HG03039 (cell line): ENCODE data around the gene MBD1.
A peak's percentile ranks its signal among the peaks of the same experiment; 100 is the strongest.
"Not testable (repeated sequence)": the region's sequence is repeated elsewhere in the genome, so short reads cannot be mapped to it uniquely, and the experiment has no call there.

Experiments
- ATAC-seq: cut with Tn5 transposase; IDR thresholded peaks from one replicate; pipeline ENCODE4 v1.9.1; 2021; ENCODE audit warnings: mild to moderate bottlenecking, moderate library complexity; ENCODE audit not compliant: unreplicated experiment

The MBD1 gene

DNA sequence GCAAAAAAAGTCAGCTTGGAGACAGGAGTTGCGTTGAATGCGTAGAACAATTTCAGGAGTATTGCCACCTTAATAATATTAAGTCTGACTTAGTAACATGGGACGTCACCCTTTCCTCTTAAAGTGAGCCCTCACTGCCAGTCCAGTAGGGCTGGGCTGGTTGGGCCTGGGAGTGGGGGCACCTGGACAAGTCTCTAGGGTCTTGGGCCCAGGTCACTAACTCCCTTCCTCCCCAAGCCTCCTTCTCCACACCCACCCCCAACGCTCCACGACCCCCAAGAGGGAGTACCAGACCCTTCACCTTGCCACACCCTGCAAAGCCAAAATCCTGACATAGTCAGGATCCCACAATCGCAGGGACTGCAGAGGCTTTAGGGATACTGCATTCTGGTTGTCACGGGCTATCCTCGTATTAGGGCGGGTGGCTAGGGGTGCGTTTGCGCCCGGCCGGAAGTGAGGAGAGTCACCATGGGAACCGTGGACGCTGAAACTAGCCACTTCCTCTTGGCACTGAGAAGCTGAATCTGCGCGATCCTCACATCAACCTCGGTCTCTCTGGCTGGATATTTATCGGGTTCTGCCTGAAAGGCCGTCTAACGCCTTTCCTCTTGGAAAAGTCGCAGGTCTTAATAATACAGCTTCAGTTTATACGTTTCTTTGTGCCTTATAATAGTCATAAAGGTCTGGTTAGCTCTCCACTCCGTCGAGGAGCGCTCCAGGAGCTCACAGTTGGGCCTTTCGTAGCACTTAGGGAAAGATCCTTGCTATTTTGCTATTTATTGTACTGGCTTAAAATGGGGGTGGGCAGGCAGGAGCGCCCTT is 16.5 kb upstream of the MBD1 start:
- peak; percentile 100 for ATAC-seq

GRCh38 chr18:50293039-50293438 is 11.7 kb upstream of the MBD1 start:
- no peak for ATAC-seq

DNA sequence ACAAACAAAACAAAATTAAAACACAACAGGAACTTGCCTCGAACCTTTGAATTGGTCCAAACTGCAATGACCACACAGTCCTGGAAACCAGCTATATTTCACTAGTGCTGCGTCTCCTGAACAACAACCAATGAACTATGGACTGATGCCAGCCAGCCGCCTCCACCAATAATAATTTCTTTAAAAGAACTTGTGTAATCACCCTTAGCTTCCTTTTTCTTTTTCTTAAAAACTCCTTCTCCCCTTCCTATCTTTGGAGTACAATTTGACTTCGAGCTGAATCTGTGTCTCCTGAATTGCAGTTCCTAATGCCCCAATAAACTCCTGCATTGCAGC is 7.8 kb upstream of the MBD1 start:
- ATAC-seq = no peak

DNA sequence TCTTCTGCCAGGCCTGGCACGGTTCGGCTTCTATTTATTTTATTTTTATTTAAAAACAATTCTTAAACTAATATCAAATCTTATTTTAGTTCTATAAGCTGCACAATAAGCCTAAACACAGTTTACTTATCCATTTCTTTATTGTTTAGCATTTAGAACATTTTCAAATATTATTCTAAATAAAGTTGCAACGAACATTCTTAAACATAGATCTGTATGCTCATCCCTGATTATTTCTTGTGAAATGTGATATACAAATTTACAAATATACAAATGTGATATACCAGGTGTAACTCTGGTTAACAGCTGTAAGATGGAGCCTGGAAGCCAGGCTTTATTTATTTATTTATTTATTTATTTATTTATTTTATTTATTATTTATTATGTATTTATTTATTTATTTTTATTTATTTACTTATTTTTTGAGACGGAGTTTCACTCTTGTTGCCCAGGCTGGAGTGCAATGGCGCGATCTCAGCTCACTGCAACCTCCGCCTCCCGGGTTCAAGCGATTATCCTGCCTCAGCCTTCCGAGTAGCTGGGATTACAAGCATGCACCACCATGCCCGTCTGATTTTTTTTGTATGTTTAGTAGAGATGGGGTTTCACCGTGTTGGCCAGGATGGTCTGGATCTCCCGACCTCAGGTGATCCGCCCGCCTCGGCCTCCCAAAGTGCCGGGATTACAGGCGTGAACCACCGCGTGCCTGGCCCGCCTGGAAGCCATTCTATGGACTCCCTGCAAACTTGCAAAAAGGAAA is 7.2 kb upstream of the MBD1 start:
- not testable (repeated sequence) for ATAC-seq

- ATAC-seq = peak; percentile 87
Measured at GRCh38 chr18:50287441-50288347, 6.4 kb upstream of the MBD1 start, which contains the start of gene CXXC1. Gene CXXC1, minus strand, starts transcription at chr18:50287692. Its CDS starts 103 bp downstream, at chr18:50287589.

GRCh38 chr18:50287028-50287440 is 5.7 kb upstream of the MBD1 start:
- no peak for ATAC-seq

GRCh38 chr18:50286391-50287027 is 5.2 kb upstream of the MBD1 start:
- ATAC-seq = no peak

GRCh38 chr18:50285631-50286321 is 4.5 kb upstream of the MBD1 start:
- no peak for ATAC-seq

DNA sequence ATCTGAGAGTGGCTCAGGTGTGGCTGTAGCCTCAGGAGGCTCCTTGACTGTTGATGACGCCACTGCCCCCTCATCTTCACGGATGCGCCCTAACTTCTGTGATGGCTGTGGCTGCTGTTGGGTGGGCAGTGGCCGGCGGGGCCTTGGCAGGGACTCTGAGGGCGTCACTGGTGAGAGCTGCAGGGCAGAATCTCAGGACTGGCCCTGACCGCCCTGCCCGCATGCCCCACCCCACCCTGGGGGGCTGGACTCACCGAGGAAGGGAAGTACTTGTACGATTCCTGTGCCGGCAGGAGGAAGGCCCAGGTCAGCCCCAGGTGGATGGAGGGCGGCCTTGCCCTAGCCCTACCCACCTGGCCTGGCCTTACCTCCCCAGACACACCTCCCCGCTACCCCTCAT is 3.7 kb upstream of the MBD1 start:
- ATAC-seq = no peak

- no peak for ATAC-seq
Measured at GRCh38 chr18:50284255-50284885, 3.0 kb upstream of the MBD1 start.

- ATAC-seq = no peak
Measured at GRCh38 chr18:50283469-50284209, 2.3 kb upstream of the MBD1 start.

GRCh38 chr18:50282521-50283335 is 1.4 kb upstream of the MBD1 start:
- no peak for ATAC-seq

- ATAC-seq = peak; percentile 1
Measured at GRCh38 chr18:50281972-50282520, 723 bp upstream of the MBD1 start.

DNA sequence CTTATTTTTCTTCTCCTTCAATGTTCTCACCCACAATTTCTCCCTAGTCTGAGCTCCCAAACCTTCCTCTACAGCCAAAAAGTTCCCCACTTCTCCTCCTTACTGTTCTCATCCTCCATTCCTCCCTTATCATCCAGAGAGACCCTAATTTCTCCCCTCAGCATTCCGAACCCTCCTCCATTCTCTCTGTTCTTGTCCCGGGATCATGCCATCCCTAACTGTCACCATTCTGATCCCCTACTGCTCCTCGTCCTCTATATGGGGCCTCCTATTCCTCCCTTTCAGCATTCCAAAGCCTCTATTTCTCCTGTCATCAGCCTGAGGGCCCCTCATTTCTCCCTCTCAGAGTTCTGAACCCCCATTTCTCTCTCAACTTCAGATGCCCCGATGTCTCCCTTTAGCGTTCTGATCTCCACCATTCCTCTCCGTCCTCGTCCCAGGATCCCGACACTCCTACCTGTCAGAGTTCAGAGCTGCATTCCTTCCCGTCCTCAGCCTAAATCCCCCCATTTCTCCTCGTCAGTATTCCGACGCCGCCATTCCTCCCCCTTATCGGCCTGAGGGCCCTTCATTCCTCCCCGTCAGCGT is 522 bp downstream of the MBD1 start:
- no peak for ATAC-seq

GRCh38 chr18:50279752-50280151 is 1.6 kb downstream of the MBD1 start:
- no peak for ATAC-seq

DNA sequence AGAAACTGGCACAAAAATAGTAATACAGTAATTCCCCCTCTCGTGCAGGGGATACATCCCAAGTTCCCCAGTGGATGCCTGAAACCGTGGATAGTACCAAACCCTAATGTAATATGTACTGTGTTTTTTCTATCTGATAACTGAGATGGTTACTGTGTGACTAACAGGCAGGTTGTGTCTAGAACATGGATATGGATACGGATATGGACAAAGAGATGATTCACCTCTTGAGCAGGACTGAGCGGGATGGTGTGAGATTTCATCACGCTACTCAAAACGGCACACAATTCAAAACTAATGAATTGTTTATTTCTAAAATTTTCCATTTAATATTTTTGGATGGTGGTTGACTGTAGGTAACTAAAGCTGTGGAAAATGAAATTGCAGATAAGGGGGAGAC is 3.4 kb downstream of the MBD1 start:
- no peak for ATAC-seq

GRCh38 chr18:50276452-50276851 is 4.9 kb downstream of the MBD1 start:
- ATAC-seq = no peak
